ENCODE data around the gene TMEM120B.

- no peak for TF ChIP-seq POLR2A (IDR thresholded peaks at IDR 0.05; ENCODE audit: low read depth, low read length)
- no peak for TF ChIP-seq CTCF (conservative IDR thresholded peaks at IDR 0.05; ENCODE audit: low read depth, low read length)
- no peak for TF ChIP-seq MXI1 (IDR thresholded peaks at IDR 0.05; ENCODE audit: borderline replicate concordance, low read depth, low read length)
- no peak for TF ChIP-seq FOS (IDR thresholded peaks at IDR 0.05; ENCODE audit: low read depth, low read length)
- no peak for TF ChIP-seq RCOR1 (IDR thresholded peaks at IDR 0.05; ENCODE audit: insufficient replicate concordance, low read length)
- TF ChIP-seq MAFK (IDR thresholded peaks at IDR 0.05; ENCODE audit: low read depth, low read length): no peak
- no peak for TF ChIP-seq CHD1 (IDR thresholded peaks at IDR 0.05; ENCODE audit: low read depth, low read length)
- no peak for TF ChIP-seq BHLHE40 (IDR thresholded peaks at IDR 0.05; ENCODE audit: low read depth, low read length)
- TF ChIP-seq SMC3 (IDR thresholded peaks at IDR 0.05; ENCODE audit: low read depth, low read length): no peak
- no peak for TF ChIP-seq USF2 (IDR thresholded peaks at IDR 0.05; ENCODE audit: low read depth, low read length)
- no peak for TF ChIP-seq ELK1 (IDR thresholded peaks at IDR 0.05; ENCODE audit: borderline replicate concordance, low read depth, low read length)
Observed at GRCh38 chr12:121731473-121731872, 18.9 kb downstream of the TMEM120B start.

Measured in IMR-90 (cell line).